ENCODE results near the gene KLHL14.

Gene KLHL14

DNA sequence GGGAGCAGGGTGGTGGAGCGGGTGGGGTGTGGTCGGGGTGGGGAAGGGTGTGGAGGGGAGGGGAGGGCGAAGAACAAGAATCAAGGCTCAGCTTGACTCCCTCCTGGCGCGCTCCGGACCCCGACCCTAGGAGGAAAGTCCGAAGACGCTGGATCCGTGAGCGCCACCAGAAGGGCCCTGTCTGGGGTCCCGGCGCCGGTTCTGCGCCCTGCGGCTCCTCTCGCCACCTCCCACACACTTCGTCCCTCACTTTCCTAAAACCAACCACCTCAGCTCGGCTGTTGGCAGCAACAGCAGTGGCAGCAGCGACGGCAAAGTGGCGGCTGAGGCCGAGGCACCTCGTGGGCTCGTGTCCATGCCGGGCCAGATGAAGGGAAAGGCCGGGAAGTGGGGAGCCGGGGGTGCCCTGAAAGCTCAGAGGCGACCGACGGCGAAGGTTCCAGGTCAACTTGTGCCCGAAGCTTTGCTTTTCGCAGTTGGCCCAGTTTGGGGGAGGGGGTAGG is 2.1 kb downstream of the KLHL14 start:
- no peak for DNase-seq (ENCODE audit: low read depth in 2 of 2)

DNA sequence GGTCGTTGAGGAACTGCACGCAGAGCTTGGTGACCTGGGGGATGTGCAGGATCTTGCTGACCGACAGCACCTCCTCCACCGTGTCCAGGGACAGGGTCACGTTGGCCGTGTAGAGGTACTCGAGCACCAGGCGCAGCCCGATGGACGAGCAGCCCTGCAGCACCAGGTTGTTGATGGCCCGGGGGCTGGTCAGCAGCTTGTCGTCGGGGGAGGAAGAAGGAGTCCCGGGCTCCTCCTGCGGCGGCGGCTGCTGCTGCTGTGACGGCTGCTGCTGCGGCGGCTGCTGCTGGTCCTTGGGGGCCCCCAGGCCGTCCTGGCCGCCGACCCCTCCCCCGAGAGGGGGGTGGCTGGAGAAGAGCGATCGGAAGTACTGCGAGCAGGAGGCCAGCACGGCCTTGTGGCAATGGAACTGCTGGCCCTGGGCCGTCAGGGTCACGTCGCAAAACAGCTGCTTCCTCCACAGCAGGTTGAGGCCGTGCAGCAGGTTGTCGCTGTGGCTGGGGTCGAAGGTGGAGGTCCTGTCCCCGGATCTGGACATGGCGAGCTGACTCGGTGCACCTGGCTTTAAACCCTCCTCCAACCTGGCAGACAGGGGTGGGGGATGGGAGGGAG is 2.7 kb downstream of the KLHL14 start:
- DNase-seq (ENCODE audit: low read depth in 2 of 2) = no peak

DNA sequence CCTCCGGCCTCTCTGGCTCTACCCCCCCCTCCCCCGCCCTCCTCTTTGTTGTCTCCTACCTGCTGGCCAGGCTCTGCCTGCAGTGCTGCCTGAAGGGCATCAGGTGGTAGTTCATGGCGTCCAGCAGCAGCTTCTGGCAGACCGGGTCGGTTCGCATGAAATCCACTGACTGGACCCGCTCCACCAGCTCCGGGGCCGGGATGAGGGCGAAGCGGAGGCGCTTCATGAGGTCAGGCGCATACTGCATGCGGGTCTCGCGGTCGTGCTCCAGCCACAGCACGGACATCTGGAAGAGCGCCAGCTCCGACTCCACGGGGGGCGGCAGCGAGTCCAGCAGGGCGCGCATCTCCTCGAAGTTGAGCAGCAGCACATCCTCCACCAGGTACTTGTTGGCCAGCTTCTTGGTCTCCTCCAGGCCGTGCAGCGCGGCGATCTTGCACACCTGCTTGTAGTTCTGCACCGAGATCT is 3.2 kb downstream of the KLHL14 start:
- DNase-seq (ENCODE audit: low read depth in 2 of 2) = no peak

DNA sequence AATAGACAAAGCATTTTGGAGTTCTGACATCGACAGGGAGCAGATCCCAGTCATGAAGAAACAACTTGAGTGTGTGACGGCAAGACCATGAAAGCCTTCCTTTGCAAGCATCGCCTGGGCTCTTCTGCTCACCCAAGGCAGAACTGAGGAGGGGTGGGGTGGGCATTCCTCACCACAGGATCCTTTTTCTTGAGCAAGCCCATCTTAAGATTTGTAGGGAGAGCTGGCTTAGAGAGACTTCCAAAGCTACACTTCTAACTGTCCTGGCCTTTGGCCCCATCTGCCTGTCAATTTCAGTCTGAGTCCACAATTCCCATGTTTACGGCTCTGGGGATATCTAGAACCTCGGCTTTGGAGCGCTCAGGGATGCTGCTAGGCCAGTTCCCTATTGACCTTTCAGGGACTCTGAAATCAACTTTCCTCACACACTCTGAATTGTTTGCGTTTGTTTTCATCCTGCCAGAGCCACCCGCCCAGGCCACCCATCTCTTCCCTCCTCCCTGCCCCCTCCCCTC is 3.7 kb downstream of the KLHL14 start:
- no peak for DNase-seq (ENCODE audit: low read depth in 2 of 2)

DNA sequence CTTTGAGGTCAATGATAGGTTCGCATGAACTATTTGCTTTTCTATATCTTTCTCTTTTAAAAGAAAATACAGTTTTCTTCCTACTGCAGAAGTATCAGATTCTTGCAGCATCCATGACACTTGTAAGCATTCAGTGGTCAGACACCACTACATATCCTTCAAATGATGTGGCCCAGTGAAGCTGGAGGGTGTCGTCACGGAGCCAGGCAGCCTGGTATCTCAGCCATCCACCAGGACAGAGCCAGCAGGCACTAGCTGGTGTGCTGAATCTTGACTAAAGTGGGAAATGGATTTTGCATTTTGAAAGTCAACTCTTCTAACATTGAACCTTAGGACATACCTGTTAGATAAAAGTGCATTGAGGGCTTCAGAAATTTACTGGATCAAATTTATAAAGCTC is 5.4 kb downstream of the KLHL14 start:
- no peak for DNase-seq (ENCODE audit: low read depth in 2 of 2)

DNA sequence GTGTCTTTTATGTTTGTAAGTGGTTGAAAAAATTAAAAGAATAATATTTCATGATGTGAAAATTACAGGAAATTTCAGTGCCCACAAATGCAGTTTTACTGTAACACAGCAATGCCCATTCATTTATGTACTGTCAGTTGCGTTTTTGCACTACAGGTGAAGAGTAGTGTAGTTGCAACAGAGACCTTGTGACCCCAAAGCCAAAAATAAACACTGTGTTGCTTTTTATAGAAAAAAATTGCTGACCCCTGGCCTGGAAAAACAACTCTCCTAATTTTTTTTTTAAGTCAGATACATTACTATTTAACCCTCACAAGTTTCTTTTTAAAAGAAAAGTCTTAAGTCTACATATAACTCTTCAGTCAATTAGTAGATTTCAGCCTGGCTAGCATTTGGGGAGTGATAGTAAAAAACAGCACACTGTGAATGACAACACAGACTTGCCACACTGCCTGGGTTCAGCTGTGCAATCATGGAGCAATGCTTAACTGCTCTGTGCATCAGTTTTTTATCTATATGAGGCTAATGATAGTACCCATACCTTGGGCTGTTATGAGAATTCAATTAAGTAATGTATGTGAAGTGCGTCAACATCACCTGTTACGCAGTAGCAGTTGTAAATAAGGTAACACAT is 8.1 kb downstream of the KLHL14 start:
- DNase-seq (ENCODE audit: low read depth in 2 of 2) = no peak

DNA sequence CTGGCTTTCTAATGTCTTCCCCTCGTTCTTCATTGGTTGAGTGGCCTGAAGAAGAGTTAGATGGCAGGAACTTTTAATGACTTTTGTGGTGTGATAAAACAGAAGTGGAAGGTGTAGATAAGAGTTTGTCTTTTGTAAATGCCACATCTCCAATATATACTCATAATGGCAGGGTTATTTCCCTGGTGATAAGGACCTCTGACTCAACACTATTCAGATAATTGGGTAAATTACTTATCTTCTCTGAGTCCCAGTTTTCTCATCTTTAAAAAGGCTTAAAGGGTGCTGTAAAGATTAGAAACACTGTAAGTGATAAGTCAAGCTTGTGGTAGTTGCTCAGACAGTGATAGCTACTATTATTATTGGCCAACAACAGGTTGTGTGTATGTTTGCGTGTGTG is 9.5 kb downstream of the KLHL14 start:
- no peak for DNase-seq (ENCODE audit: low read depth in 2 of 2)

DNA sequence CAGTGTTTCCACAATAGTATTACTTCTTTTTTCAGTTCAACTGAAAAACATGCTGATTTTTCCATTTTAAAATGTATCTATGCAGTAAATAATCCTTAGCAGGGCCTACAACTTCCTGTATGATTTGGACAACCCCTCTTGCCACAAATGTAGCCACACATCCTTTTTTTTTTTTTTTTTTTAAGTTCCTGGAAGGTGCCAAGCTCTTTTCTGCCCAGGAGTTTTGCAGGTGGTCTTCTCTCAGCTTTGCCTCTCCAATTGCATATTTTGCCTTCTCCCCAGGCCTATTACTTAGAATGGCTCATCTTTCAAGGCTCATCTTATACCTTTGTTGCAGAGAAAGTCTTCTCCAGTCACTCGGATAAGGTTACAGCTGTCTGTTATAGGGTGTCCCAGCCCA is 11.6 kb downstream of the KLHL14 start:
- no peak for DNase-seq (ENCODE audit: low read depth in 2 of 2)

DNA sequence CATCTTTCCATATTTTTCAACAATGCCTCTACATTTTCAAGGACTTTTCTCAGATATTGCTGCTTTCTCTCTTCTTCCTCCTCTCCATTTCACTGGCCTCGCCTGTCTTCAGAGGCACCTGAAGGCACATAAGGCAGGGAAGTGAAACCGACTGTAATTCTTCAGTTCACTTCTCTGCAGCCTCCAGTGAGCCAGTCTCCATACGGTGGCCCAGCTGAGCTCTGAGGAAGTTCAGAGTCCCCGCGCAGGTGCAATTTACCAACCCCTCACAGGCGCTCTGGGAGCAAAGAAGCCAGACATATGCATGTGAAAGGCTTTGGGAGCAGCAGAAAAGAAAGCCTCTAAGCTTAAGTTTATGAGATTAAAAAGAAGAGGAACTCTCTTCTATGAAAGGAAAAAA is 12.4 kb downstream of the KLHL14 start:
- DNase-seq (ENCODE audit: low read depth in 2 of 2) = no peak

DNA sequence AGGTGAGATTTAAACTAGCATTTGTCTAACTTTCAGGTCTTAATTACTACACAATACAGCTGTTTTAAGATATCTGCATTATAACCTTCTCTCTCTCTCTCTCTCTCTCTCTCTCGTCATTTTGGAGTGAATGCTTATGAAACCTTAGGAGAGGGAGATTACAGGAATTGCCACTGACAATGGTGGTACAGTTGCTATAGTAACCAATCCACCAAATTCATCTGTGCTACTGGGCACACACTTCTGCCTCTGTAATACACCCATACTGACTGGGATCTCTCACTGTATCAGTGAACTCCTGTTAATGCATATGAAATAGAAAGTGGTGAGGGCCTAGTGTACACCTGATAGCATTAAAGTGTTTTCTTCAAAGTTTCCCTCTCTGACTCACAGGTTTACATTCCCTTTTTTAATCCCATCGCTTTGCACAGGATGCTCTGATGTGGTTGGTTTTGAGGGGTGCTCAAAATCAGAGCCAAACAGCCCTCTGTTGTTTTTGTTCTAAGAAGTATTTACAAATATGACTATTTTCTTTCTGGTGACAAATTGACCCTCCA is 13.1 kb downstream of the KLHL14 start:
- no peak for DNase-seq (ENCODE audit: low read depth in 2 of 2)

DNA sequence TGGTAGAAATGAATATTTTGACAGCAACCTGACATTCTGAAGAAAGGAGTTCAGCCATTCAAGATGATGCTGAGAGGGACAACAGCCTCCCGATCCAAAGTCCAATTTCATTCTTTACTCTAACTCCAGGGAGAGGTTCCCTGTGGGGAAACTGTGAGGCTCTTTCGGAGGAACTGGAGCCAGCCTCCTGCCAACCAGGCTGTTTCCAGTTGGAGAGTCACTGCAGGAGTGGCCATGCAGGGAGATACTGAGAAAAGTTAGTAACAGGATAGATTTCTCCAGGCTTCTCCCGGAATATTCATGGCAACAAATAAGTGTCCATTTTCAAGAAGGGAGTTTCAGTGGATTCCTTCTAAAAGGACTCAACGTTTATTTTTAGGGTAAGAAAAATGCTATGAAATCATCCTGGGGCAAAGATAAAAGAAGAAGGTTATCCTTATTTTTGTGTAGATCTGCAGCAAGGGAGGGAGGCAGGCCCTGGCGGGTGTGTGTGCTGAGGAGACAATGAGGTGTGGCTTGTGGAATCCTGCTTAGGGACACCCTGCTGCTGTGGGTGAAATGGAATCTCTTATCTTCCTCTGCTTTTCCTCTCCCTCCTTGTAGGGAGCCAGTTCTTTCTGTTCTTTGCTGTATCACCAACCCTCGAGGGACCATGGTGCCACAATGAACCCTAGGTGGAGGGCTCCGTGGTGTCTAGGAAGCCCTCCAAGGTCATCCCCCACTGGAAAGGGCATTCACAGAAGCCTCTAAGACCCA is 18.1 kb downstream of the KLHL14 start:
- no peak for DNase-seq (ENCODE audit: low read depth in 2 of 2)

DNA sequence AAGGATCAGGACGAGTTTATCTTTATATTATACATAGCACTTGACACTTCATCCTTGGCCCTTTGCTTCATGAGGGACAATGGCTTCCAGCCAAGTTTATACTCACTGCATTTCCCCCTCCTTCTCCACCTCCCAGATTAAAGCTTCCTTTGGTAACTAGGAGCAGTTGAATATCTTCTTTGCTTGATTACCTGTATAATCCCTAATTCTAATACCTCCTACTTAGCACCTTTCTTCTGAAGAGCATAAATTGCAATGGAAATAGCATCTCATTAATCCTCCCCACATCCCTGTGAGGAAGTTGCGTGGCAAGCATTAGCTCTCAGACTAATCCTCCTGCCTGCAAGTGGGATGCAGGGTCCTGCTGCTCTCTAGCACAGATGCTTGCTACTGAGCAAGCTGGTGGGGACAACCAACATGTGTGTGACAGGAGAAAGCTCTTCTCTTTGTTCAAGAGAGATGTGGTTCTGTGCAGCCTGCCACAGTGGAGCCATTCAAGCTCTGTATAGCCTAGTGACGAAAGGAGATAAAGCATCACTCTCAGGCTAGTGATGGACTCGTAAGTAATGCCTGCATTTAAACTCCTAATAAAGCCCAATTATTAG is 19.1 kb downstream of the KLHL14 start:
- DNase-seq (ENCODE audit: low read depth in 2 of 2) = no peak

DNA sequence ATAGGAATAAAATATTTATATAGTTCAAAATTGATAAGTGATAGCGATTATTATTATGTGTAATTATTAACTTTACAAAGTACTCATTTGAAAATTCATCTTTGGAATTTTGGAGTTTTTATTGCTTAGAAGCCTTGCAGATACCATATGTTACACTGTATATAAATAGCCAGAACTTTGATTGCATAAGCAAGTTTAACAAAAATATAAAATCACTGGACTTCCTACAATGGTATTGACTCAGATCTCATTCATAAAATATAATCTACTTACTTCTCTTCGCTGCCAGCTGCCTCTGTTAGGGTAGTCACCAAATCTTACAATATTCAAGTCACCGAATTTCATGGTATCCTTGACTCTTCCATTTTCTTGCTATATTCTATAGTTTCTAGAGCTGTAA is 22.5 kb downstream of the KLHL14 start:
- DNase-seq (ENCODE audit: low read depth in 2 of 2) = no peak

DNA sequence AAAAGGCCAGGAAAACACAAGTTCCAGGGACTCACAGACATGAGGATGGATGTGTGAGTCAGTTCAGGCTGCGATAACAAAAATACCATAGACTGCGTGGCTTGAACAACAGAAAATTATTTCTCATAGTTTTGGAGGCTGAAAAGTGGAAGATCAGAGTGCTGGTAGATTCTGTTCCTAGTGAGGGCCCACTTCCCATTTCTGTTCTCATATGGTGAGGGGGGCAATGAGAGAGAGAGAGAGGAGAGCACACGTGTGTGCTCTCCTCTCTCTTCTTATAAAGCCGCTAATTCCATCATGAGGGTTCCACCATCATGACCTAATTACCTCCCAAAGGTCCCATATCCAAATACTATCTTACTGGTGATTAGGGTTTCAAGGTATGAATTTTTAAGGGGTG is 23.0 kb downstream of the KLHL14 start:
- DNase-seq (ENCODE audit: low read depth in 2 of 2) = no peak

DNA sequence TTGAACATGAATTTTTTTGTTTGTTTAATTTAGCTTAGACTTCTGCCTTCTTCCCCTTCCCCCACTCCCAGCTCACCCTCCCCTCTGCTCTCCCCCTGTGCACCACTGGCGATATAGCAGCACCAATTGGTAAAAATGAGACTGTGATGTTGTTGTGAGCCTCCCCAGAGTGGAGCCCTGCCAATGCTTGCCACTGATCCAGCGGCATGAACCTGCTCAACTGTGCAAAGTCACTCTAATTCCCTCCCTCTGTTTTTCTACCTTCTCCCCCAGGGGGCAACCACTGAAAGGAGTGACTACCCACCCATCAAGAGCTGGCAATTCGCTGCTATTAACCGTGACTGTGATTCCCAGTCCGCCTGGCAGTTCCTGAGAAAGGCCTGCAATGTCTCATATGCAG is 30.2 kb downstream of the KLHL14 start:
- DNase-seq (ENCODE audit: low read depth in 2 of 2) = no peak

DNA sequence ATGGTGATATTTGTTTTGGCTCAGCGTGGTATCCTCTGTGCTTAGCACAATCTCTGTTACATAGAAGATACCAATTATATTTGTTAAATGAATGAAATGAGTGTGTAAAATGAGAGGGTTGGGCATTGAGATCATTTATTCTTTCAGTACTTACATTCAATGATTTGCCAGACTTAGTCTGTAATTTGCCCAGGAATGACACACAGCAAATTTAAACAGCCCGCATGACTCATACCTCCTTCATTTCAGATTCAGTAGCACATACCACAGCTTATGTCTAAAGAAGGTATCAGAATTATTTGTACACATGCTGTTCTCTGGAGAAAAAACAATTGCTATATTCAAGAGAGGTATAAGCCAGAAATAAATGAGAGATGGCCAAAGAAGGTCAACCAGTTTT is 37.0 kb downstream of the KLHL14 start:
- DNase-seq (ENCODE audit: low read depth in 2 of 2) = peak in 1 of 2 experiments; percentile 11

DNA sequence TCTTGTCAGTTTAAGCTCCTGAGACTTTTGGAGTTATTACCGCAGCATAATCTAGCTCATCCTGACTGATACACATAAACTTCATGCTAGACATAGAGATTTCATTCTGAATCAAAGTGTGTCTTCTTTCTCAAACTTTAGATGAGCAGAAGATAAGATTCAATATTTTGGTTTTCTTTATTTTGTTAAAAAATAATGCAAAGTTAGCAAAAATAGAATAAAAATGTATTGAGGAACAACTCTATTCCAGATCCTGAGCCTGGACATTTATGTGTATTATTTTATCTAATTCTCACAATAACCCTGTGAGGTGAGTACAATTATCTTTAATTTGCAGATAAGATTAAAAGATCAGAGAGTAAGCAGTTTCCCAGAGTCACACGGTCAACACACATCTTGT is 38.4 kb downstream of the KLHL14 start:
- no peak for DNase-seq (ENCODE audit: low read depth in 2 of 2)

DNA sequence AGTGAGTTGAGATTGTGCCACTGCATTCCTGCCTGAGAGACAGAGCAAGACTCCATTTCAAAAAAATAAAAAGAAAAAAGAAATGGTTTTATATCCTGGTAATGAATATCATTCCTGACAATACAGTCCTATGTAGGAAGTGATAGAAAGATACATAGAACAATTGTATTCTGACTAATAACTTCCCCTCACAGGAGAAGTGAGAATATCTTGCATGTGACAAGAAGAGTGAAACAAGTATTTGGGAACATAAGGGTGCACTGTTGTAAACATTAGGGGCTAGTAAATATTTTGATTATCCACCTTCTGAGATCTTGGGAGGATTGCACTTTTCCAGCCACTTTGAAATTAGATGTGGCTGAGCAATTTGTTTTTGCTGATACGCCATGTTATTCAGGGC is 40.7 kb downstream of the KLHL14 start:
- DNase-seq (ENCODE audit: low read depth in 2 of 2) = no peak

DNA sequence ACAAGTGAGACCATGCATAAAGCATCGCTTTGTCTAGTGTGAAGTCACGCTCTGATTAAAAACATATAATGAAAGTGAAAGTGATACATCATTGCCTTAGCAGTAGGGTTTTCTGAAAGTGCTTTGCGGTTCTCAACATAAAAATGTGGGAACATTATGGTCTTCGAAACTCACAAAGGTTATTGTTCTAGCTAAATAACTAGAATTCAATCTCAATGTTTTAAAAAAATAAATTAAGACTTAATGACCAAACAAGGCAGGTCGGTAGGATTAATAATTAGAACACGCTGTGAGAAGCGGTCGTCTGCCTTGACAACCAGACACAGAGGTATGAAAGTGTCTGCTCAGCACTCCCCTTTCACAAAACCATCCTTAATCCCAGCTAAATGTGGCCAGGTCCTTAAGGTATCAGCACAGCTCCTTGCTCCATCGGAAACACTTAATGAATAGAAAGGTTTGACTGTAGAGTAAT is 42.2 kb downstream of the KLHL14 start:
- peak in 1 of 2 experiments; percentile 4 for DNase-seq (ENCODE audit: low read depth in 2 of 2)

DNA sequence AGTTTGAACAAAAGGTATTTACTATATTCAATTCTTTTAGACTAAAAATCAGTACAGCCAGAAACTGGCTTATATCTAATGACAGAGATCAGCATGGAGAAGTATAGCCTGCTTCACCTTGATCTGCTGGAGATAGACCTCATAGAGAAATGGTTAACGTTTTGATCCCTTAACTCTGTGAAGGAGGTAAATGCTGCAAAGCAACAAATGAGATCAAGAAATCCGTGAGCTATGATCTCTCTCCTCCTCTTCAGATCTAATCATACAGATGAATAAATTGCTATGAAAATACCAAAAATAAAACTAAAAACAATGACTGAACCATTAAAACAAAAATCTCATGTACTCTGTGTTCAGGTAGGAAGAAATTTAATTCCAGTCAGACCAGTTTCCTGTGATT is 42.8 kb downstream of the KLHL14 start:
- DNase-seq (ENCODE audit: low read depth in 2 of 2) = no peak

DNA sequence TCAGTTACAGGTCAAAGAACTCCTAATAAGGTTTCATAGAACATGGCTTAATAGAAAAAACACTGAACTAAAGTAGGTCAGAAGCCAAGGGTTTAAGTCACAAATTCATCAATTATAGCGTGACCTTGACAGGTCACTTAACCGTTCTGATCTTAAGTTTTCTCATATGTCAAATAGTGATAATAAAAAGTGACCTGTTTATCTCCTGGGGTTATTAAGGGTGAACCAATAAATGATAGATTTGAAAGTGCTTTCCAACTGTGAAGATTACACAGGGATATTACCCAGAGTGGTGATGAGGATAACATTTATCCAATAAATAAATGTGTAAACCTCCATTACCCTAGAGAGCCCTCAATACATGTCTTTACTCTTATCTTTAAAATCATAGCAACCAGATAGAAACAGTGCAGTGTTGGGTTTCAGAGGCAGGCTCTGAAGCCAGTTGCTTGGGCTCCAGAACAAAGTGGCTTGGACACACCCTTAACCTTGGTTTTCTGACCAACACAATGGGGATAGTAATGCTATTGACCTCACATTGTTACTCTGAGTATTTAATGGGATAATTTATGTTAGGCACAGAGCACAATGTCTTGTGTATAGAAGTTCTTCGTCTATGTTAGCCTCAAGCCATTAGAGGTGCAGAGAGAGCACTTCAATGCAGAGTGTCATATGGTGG is 48.6 kb downstream of the KLHL14 start:
- no peak for DNase-seq (ENCODE audit: low read depth in 2 of 2)

Data from fibroblast of skin of left biceps (primary cell).